HG03457 (cell line): ENCODE data around the gene KRTCAP2.
"Not testable (repeated sequence)": the region's sequence is repeated elsewhere in the genome, so short reads cannot be mapped to it uniquely, and the experiment has no call there.

Experiments used
- ATAC-seq: cut with Tn5 transposase; IDR thresholded peaks from one replicate; pipeline ENCODE4 v1.9.1; 2021; ENCODE audit warnings: moderate number of reproducible peaks; ENCODE audit not compliant: unreplicated experiment

Gene KRTCAP2

GRCh38 chr1:155200920-155201319, 27.8 kb upstream of the KRTCAP2 start:
- ATAC-seq: no peak

GRCh38 chr1:155199792-155200191, 26.7 kb upstream of the KRTCAP2 start:
- no peak for ATAC-seq

GRCh38 chr1:155198547-155198906, 25.4 kb upstream of the KRTCAP2 start:
- no peak for ATAC-seq

- ATAC-seq: no peak
Measured at GRCh38 chr1:155197901-155198546, 24.9 kb upstream of the KRTCAP2 start.

- ATAC-seq: no peak
Measured at GRCh38 chr1:155196893-155197638, 24.0 kb upstream of the KRTCAP2 start.

GRCh38 chr1:155196103-155196892, 23.2 kb upstream of the KRTCAP2 start:
- no peak for ATAC-seq

- ATAC-seq: no peak
Measured at GRCh38 chr1:155195201-155196102, 22.3 kb upstream of the KRTCAP2 start.

GRCh38 chr1:155193991-155194240, 20.8 kb upstream of the KRTCAP2 start:
- ATAC-seq: not testable (repeated sequence)

GRCh38 chr1:155193275-155193990, 20.3 kb upstream of the KRTCAP2 start:
- ATAC-seq: peak; percentile 41

GRCh38 chr1:155192346-155193274, 19.5 kb upstream of the KRTCAP2 start:
- no peak for ATAC-seq

GRCh38 chr1:155191904-155192303, 18.8 kb upstream of the KRTCAP2 start:
- no peak for ATAC-seq

GRCh38 chr1:155189926-155190325, 16.8 kb upstream of the KRTCAP2 start:
- ATAC-seq: not testable (repeated sequence)

GRCh38 chr1:155188268-155188667, 15.2 kb upstream of the KRTCAP2 start:
- ATAC-seq: no peak

- no peak for ATAC-seq
Measured at GRCh38 chr1:155187456-155187891, 14.4 kb upstream of the KRTCAP2 start.

GRCh38 chr1:155186794-155187455, 13.8 kb upstream of the KRTCAP2 start:
- no peak for ATAC-seq

- no peak for ATAC-seq
Measured at GRCh38 chr1:155186067-155186793, 13.1 kb upstream of the KRTCAP2 start.

- no peak for ATAC-seq
Measured at GRCh38 chr1:155185783-155186066, 12.6 kb upstream of the KRTCAP2 start.
